ENCODE measurements around the gene MYO19. TPM values are rescaled to one million over a fixed set of nuclear protein-coding genes. Genes with fewer than 3 reads are reported as not detected.

MYO19 gene
- total and polyA plus RNA-seq, 9 of the 15 experiments (the other 6 are each of a cell fraction or from before 2014, with no cell fraction given) = 21.6 to 176 (median 129) TPM

DNA sequence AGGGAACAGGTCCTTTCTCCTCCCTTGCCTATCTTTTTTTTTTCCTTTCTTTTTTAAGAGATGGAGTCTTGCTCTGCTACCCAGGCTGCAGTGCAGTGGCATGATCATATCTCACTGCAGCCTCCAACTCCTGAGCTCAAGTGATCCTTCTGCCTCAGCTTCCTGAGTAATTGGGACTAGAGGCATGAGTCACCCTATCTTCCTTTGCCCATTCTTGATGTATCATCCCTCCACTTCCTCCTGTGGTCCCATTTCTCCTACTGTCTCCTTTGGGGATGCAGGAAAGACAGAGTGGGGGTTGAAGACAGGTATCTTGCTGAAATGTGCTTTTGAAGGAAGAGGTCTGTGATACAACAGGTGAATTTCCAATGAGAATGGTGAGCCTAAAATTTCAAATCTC lies 5.5 kb downstream of the MYO19 start (continued):
- TF ChIP-seq, protein P1, sequence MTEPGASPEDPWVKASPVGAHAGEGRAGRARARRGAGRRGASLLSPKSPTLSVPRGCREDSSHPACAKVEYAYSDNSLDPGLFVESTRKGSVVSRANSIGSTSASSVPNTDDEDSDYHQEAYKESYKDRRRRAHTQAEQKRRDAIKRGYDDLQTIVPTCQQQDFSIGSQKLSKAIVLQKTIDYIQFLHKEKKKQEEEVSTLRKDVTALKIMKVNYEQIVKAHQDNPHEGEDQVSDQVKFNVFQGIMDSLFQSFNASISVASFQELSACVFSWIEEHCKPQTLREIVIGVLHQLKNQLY (CRISPR knock-in tag; conservative IDR thresholded peaks at IDR 0.05) = no peak
- TF ChIP-seq POLR2AphosphoS5 (IDR thresholded peaks at IDR 0.05; ENCODE audit: control insufficient read depth, insufficient read depth, low read depth, low read length) = 0 out of 2 replicates have a peak, but pooled peaks have one; percentile 38
- peak; percentile 86 for TF ChIP-seq SMARCE1 (IDR thresholded peaks at IDR 0.05)
- TF ChIP-seq PTBP1 (IDR thresholded peaks at IDR 0.05; ENCODE audit: low read depth, low read length) = no peak
- TF ChIP-seq SIN3A (IDR thresholded peaks at IDR 0.05; ENCODE audit: borderline replicate concordance in 2 of 2, control insufficient read depth in 1 of 2, low read depth in 2 of 2, low read length in 2 of 2) = no peak
- TF ChIP-seq, protein P2, sequence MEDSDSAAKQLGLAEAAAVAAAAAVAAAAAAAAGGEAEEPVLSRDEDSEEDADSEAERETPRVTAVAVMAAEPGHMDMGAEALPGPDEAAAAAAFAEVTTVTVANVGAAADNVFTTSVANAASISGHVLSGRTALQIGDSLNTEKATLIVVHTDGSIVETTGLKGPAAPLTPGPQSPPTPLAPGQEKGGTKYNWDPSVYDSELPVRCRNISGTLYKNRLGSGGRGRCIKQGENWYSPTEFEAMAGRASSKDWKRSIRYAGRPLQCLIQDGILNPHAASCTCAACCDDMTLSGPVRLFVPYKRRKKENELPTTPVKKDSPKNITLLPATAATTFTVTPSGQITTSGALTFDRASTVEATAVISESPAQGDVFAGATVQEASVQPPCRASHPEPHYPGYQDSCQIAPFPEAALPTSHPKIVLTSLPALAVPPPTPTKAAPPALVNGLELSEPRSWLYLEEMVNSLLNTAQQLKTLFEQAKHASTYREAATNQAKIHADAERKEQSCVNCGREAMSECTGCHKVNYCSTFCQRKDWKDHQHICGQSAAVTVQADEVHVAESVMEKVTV (CRISPR knock-in tag; IDR thresholded peaks at IDR 0.05) = no peak
- TF ChIP-seq KDM5B (IDR thresholded peaks at IDR 0.05; ENCODE audit: insufficient replicate concordance, low read depth, low read length) = no peak
- TF ChIP-seq PURB (CRISPR knock-in tag; IDR thresholded peaks at IDR 0.05; ENCODE audit: low read depth) = no peak
- no peak for TF ChIP-seq SIRT6 (IDR thresholded peaks at IDR 0.05; ENCODE audit: low read depth, low read length)
- TF ChIP-seq MCM3 (IDR thresholded peaks at IDR 0.05) = no peak
- no peak for TF ChIP-seq NFRKB (IDR thresholded peaks at IDR 0.05; ENCODE audit: low read depth)
- TF ChIP-seq ZNF384 (IDR thresholded peaks at IDR 0.05; ENCODE audit: low read depth, low read length) = no peak
- TF ChIP-seq TCFL5 (CRISPR knock-in tag; conservative IDR thresholded peaks at IDR 0.05) = no peak
- TF ChIP-seq RCOR1 (IDR thresholded peaks at IDR 0.05; ENCODE audit: borderline replicate concordance in 1 of 2, low read depth in 2 of 2, low read length in 2 of 2) = peak in 1 of 2 experiments; percentile 44; a peak in 1 of 4 replicates
- TF ChIP-seq NFE2 (IDR thresholded peaks at IDR 0.05; ENCODE audit: low read depth) = peak; percentile 34; the same call in 1 of the 2 replicates
- TF ChIP-seq JUNB (CRISPR knock-in tag; conservative IDR thresholded peaks at IDR 0.05) = 0 out of 2 replicates have a peak, but pooled peaks have one; percentile 37
- TF ChIP-seq, protein P3, sequence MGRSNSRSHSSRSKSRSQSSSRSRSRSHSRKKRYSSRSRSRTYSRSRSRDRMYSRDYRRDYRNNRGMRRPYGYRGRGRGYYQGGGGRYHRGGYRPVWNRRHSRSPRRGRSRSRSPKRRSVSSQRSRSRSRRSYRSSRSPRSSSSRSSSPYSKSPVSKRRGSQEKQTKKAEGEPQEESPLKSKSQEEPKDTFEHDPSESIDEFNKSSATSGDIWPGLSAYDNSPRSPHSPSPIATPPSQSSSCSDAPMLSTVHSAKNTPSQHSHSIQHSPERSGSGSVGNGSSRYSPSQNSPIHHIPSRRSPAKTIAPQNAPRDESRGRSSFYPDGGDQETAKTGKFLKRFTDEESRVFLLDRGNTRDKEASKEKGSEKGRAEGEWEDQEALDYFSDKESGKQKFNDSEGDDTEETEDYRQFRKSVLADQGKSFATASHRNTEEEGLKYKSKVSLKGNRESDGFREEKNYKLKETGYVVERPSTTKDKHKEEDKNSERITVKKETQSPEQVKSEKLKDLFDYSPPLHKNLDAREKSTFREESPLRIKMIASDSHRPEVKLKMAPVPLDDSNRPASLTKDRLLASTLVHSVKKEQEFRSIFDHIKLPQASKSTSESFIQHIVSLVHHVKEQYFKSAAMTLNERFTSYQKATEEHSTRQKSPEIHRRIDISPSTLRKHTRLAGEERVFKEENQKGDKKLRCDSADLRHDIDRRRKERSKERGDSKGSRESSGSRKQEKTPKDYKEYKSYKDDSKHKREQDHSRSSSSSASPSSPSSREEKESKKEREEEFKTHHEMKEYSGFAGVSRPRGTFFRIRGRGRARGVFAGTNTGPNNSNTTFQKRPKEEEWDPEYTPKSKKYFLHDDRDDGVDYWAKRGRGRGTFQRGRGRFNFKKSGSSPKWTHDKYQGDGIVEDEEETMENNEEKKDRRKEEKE (IDR thresholded peaks at IDR 0.05; ENCODE audit: borderline replicate concordance in 1 of 2, control insufficient read depth in 1 of 2, low read depth in 2 of 2, low read length in 1 of 2) = no peak
- TF ChIP-seq ATF7 (IDR thresholded peaks at IDR 0.05) = no peak
- no peak for TF ChIP-seq ZNF174 (CRISPR knock-in tag; IDR thresholded peaks at IDR 0.05)
- TF ChIP-seq, protein P4, sequence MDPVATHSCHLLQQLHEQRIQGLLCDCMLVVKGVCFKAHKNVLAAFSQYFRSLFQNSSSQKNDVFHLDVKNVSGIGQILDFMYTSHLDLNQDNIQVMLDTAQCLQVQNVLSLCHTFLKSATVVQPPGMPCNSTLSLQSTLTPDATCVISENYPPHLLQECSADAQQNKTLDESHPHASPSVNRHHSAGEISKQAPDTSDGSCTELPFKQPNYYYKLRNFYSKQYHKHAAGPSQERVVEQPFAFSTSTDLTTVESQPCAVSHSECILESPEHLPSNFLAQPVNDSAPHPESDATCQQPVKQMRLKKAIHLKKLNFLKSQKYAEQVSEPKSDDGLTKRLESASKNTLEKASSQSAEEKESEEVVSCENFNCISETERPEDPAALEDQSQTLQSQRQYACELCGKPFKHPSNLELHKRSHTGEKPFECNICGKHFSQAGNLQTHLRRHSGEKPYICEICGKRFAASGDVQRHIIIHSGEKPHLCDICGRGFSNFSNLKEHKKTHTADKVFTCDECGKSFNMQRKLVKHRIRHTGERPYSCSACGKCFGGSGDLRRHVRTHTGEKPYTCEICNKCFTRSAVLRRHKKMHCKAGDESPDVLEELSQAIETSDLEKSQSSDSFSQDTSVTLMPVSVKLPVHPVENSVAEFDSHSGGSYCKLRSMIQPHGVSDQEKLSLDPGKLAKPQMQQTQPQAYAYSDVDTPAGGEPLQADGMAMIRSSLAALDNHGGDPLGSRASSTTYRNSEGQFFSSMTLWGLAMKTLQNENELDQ (CRISPR knock-in tag; IDR thresholded peaks at IDR 0.05; ENCODE audit: borderline replicate concordance) = no peak
- TF ChIP-seq RB1 (IDR thresholded peaks at IDR 0.05; ENCODE audit: low read depth) = no peak

All from K562 (cell line).